Midbrain (tissue), 1 donor: ENCODE measurements around the gene MDM2.
A peak's percentile ranks its signal among the peaks of the same experiment; 100 is the strongest.
"Not testable (repeated sequence)": the region's sequence is repeated elsewhere in the genome, so short reads cannot be mapped to it uniquely, and the experiment has no call there.

ENCODE experiments used
- DNase-seq: peaks from one replicate; lab custom pipeline; 2025; lab: John Stamatoyannopoulos, UW

Gene MDM2

DNA sequence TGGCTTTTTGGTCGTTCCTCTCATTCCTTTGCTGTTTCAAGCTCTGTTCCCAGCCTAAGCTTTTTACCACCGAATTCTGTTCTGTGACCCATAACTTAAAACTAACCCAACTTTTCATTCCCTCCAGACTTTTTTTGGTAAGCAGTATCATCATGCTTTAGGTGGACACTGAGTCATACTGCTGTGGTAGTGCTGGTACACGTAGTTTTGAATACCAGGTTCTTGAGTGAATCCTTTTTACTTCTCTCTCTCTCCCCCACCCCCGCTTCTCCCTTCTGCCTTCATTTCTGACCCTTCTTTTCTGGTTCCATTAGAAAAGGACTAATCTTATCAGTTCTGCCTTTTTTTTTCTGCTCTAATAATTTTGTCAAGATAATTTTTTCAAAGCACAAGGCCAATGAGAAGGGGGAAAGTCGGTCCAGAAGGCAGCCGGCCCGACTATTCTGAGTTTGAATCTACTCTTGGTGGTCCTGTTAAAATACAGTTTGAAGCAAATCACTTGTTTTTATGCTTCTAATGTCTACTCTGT is 2.3 kb upstream of the MDM2 start:
- DNase-seq = no peak

GRCh38 chr12:68806488-68807237 is 1.3 kb upstream of the MDM2 start:
- DNase-seq = no peak

DNA sequence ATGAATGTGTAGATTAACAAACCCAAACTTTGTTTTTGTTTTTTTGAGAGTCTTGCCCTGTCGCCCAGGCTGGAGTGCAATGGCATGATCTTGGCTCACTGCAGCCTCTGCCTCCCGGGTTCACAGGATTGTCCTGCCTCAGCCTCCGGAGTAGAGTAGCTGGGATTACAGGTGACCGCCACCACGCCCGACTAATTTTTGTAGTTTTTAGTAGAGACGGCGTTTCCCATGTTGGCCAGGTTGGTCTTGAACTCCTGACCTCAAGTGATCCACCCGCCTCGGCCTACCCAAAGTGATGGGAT is 752 bp upstream of the MDM2 start:
- DNase-seq = not testable (repeated sequence)

- DNase-seq = peak; percentile 52
These were observed 612 bp downstream of the MDM2 start for GRCh38 chr12:68808388-68809189.

GRCh38 chr12:68809190-68810026 is 1.4 kb downstream of the MDM2 start:
- DNase-seq = no peak

- DNase-seq = not testable (repeated sequence)
These were observed 2.0 kb downstream of the MDM2 start for GRCh38 chr12:68810027-68810389.

DNA sequence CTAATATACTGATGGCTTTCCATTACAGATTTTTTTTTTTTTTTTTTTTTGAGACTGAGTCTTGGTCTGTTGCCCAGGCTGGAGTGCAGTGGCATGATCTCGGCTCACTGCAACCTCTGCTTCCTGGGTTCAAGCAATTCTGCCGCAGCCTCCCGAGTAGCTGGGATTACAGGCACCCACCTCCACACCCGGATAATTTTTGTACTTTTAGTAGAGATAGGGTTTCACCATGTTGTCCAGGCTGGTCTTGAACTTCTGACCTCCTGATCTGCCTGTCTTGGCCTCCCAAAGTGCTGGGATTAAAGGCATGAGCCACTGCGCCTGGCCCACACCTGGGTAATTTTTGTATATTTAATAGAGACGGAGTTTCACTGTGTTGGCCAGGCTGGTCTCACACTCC is 3.6 kb downstream of the MDM2 start:
- not testable (repeated sequence) for DNase-seq

DNA sequence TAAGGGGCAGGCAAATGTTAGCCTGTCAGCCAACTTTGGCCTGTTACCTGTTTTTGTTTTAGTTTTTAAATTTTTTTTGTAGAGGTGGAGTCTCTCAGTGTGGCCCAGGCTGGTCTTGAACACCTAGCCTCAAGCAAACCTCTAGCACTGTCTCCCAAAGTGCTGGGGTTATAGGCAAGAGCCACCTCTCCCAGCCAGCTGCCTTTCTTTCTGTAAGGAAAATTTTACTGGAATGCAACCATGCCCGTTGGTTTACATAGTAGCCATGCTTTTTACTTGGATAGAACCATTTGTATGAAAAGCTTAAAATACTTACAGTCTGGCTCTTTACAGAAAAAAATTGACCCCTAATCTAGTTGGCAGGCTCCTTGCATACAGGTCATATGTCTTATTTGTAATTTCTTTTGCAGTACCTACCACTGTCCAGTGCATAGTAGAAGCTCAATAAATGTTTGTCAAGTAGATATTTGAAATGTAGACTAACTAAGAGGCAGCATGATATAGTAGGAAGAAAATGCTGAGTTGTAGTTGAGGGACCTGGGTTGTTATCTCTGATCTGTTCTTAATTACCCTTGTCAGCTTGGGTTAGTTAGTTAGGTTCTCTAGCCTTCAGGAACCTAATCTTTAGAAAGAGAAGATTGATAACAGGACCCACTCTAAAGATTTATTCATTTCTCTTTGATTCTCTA is 4.7 kb downstream of the MDM2 start:
- no peak for DNase-seq

DNA sequence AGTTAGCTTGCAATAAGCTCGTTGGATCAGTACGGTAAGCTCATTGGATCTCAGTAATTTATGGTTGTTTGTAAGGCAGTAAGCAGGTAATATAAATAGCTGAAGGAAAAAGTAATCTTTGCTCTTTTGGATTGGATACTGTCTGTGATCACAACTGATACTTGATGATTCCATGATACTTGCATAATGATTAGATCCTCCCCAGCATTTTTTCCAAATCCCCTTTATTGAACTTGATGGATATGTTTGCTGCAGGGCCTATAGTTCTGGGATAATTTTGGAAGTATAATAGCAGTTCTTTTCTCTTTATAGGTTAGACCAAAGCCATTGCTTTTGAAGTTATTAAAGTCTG is 5.2 kb downstream of the MDM2 start:
- DNase-seq = no peak

DNA sequence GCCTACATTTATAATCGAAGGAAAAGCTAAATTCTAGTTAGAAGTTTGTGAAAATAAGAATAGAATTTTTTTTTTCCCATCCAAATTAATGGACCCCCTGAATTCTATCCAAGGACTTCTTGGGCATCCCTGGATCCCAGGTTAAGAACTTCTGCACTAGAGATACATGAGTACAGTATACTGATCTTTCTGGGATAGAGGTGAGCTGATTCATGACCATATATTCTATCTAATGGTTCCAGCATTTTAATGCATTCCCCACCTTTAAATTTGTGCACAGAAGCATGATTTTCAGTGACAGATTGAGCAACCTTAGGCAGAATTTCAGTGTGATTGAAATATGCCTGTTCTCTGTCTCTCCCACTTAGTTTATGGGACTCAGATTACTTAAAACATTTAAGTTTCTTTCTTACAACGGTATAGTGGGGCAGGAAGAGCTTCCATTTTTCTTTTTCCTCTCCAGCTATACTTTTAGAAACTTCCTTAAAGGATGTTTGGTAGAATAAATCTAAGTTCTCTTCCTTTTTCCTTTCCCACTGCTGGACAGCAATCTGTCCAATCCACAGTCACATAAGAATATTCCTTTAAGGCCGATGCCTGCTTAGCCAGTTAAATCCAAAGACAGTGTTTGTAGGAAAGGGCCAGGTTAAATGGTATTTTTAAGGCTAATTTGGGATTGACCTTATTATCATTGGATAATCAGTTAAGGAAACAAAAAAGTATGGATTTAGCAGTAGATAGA is 6.7 kb downstream of the MDM2 start:
- no peak for DNase-seq

DNA sequence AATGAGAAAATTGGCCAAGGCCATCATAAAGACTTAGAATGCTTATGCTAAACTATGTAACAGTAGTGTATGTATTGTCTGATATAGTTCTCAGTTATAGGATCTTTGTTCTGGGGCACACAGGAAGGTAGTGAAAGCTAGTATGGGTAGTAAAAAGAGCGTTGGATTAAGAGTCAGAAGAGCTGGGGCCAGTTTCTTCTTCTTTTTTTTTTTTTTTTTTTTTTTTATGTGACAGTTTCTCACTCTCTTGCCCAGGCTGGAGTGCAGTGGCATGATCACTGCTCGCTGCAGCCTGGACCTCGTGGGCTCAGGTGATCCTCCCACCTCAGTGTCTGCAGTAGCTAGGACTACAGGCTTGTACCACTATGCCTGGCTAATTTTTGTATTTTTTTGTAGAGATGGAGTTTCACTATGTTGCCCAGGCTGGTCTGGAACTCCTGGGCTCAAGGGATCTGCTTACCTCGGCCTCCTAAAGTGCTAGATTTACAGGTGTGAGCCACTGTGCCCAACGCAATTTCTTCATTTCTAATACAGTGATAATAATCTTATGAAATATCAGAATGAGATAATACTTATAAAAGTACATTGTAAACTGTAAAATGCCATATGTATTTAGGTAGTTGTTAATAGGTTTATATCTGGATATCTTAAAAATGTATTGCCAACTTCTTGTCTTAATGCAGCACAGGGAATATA is 7.4 kb downstream of the MDM2 start:
- DNase-seq = no peak

GRCh38 chr12:68815928-68816800 is 8.2 kb downstream of the MDM2 start:
- no peak for DNase-seq

- not testable (repeated sequence) for DNase-seq
These were observed 11.5 kb downstream of the MDM2 start for GRCh38 chr12:68819481-68819880.

DNA sequence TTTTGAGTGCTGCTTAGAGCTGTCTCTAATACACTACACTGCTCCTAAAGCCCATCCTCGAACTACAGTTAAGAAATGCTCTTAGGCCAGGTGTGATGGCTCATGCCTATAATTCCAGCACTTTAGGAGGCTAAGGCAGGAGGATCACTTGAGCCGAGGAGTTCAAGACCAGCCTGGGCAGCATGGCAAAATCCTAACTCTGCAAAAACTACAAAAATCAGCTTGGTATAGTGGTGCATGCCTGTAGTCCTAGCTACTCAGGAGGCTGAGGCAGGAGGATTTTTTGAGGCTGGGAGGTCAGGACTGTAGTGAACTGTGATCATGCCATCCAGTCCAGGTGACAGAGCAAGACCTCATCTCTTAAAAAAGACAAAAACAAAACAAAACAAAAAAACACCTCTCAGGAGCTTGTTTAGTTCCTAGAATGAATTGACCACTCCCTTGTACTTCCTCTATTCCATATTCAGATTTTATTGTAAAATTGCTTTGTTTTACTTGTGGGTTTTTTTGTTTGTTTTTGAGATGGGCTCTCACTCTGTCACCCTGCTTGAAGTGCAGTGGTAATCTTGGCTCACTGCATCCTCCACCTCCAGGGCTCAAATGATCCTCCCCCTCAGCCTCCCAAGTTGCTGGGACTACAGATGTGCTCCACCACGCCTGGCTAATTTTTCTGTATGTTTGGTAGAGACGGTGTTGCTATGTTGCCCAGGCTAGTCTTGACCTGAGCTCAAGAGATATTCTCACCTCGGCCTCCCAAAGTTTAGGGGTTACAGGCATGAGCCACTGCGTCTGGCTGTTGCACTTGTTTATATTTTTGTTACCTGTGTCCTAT is 13.6 kb downstream of the MDM2 start:
- DNase-seq = no peak

DNA sequence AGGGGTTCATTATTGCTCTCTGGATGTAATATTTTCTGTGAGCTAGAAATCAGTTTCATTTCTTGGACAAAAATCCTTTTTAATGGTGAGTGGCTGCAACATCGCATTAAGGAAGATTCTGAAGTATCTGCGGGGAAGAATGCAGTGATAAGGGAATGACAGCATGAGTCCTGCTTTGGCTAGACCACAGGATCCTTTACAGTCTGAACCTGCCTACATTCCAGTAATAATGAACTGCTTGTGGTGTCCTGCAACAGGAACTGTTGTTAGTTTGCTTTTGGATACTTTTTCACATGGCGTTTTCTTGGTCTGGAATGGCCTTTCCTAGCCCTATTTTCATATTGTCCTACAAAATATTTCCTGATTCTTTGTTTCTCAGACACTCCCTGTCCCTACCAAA is 15.7 kb downstream of the MDM2 start:
- no peak for DNase-seq

DNA sequence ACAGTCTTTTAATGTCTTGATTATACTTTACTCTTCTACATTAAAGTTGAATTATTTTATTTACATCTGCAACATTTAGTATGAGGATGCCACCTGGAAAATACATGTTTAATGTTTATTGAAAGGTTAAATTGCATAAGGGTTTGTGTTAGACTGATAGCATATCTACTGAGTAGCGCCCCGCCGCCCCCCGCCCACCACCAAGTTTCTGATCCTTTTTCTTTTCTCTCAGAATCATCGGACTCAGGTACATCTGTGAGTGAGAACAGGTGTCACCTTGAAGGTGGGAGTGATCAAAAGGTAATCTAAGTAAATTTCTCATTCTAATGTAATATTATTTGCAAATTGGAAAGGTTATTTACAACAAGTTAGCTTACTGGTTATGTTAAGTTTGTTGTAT is 16.2 kb downstream of the MDM2 start:
- DNase-seq = no peak

DNA sequence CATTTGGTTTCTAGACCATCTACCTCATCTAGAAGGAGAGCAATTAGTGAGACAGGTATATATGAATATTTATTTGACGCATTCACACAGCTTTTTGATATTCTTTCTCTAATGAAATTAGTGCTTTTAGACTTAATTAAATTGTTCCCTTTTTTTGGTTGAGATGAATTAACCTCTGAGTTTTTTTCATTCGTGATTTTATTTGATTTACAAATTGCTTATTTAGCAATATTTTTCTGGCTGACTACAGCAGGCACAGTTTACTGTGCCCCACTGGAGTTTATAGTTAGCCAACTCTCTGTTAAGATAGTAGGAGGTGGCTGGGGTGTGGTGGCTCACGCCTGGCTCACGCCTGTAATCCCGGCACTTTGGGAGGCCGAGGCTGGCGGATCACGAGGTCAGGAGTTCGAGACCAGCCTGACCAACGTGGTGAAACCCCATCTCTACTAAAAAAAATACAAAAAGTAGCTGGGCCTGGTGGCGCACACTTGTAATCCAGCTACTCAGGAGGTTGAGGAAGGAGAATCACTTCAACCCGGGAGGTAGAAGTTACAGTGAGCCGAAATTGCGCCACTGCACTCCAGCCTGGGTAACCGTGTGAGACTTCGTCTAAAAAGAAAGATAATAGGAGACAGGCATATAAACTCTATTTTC is 16.7 kb downstream of the MDM2 start:
- no peak for DNase-seq

DNA sequence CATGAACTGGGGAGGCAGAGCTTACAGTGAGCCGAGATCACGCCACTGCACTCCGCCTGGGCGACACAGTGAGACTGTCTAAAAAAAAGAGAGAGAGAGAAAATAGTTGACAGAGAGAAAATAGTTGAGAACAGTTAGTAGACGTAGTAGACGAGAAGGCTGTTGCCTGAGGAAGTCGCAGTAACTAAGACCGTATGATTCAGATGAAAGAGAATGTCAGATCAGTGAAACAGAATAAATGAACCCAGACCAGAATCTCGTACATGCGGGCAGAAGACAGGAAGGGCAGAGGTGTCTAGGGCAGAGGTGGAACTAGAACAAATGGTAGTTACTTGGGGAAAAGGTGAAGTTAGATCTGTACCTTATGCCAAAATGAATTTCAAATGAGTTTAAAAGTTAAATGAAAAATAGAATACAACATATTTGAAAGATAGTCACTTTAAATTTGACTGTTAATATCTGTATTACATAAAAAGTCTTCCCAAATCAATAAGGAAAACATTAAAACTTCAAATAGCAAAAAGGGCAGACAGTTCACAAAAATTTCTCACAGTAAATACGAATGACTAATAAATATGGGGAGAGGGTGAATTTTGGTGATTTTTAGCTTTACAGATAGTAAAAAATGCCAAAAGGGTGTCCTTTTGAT is 17.7 kb downstream of the MDM2 start:
- no peak for DNase-seq
